NCI-H226 (cell line): ENCODE data around the gene PAPOLG.
"Not testable (repeated sequence)": the region's sequence is repeated elsewhere in the genome, so short reads cannot be mapped to it uniquely, and the experiment has no call there.

Experiments
- DNase-seq: peaks from one replicate; pipeline ENCODE4 v3.0.0-alpha.2; 2015

PAPOLG gene

GRCh38 chr2:60825666-60826065 is 69.6 kb downstream of the PAPOLG start:
- no peak for DNase-seq

- no peak for DNase-seq
These were observed 70.0 kb downstream of the PAPOLG start for GRCh38 chr2:60826111-60826510.

GRCh38 chr2:60826860-60827259 is 70.8 kb downstream of the PAPOLG start:
- DNase-seq = not testable (repeated sequence)

GRCh38 chr2:60827369-60827768 is 71.3 kb downstream of the PAPOLG start:
- DNase-seq = no peak

GRCh38 chr2:60830991-60831390 is 74.9 kb downstream of the PAPOLG start:
- no peak for DNase-seq

GRCh38 chr2:60831921-60832320 is 75.9 kb downstream of the PAPOLG start:
- no peak for DNase-seq

- no peak for DNase-seq
These were observed 76.6 kb downstream of the PAPOLG start for GRCh38 chr2:60832621-60833020.

- DNase-seq = no peak
These were observed 78.2 kb downstream of the PAPOLG start for GRCh38 chr2:60834270-60834717.

GRCh38 chr2:60836491-60836890 is 80.4 kb downstream of the PAPOLG start:
- no peak for DNase-seq

- DNase-seq = no peak
These were observed 81.1 kb downstream of the PAPOLG start for GRCh38 chr2:60837123-60837522.

GRCh38 chr2:60838481-60838880 is 82.4 kb downstream of the PAPOLG start:
- DNase-seq = no peak

- DNase-seq = no peak
These were observed 83.2 kb downstream of the PAPOLG start for GRCh38 chr2:60839126-60839813.

- DNase-seq = no peak
These were observed 84.8 kb downstream of the PAPOLG start for GRCh38 chr2:60840880-60841279.

- no peak for DNase-seq
These were observed 86.9 kb downstream of the PAPOLG start for GRCh38 chr2:60843006-60843405.

GRCh38 chr2:60844105-60844504 is 88.0 kb downstream of the PAPOLG start:
- DNase-seq = no peak

- no peak for DNase-seq
These were observed 91.8 kb downstream of the PAPOLG start for GRCh38 chr2:60847854-60848253.
